Caco-2 (cell line): Measurements from ENCODE around the gene DPH1. TPM values are rescaled to one million over a fixed set of nuclear protein-coding genes. Genes with fewer than 3 reads are reported as not detected.

Experiments used
- BruUV-seq: library from RNA; stranded (reverse); fragments of 400-500 nt; replicated peaks from 2 replicates; lab custom pipeline; 2021; lab: Mats Ljungman, UMichigan
- CTCF ChIA-PET: fragments of 300-600 bp; sonication (Branson Sonifier 250); formaldehyde crosslinking; loops from one replicate; lab custom pipeline; 2022; ENCODE audit warnings: antibody characterized with exemption; lab: Charles Lee
- POLR2A ChIA-PET: fragments of 300-600 bp; sonication (Branson Sonifier 250); formaldehyde crosslinking; loops from one replicate; lab custom pipeline; 2022; ENCODE audit warnings: antibody characterized with exemption; lab: Charles Lee
- DNase-seq, 2 experiments: peaks; one replicate each; pipeline versions ENCODE4 v3.0.0 to v3.0.0-alpha.2; 2020 to 2022
- H3K27me3 ChIP-seq: replicated peaks from 2 replicates; pipeline ENCODE4 v1.6.0; 2011; ENCODE audit warnings: low read length; ENCODE audit not compliant: control insufficient read depth, insufficient read depth
- H3K36me3 ChIP-seq: 2 replicates; pipeline ENCODE4 v1.5.1; 2011; ENCODE audit warnings: low read length; ENCODE audit not compliant: control insufficient read depth, insufficient read depth
- H3K4me1 ChIP-seq: fragments of 250-450 bp; sonication (Bioruptor Pico); 2 replicates; pipeline ENCODE4 v1.5.1; 2020; ENCODE audit warnings: mild to moderate bottlenecking
- H3K4me3 ChIP-seq: 2 replicates; pipeline ENCODE4 v1.5.1; 2011; ENCODE audit warnings: low read depth, mild to moderate bottlenecking, control low read depth, low read length
- H3K9me3 ChIP-seq: fragments of 250-450 bp; sonication (Bioruptor Pico); 2 replicates; pipeline ENCODE4 v1.5.1; 2020; ENCODE audit warnings: mild to moderate bottlenecking, moderate library complexity
- H3K27ac Mint-ChIP-seq: one replicate; pipeline ENCODE4 v1.8.0; 2022; ENCODE audit warnings: mixed read lengths; ENCODE audit not compliant: unreplicated experiment
- H3K27me3 Mint-ChIP-seq: one replicate; pipeline ENCODE4 v1.8.0; 2022; ENCODE audit warnings: mixed read lengths; ENCODE audit not compliant: insufficient read depth, unreplicated experiment
- H3K36me3 Mint-ChIP-seq: one replicate; pipeline ENCODE4 v1.8.0; 2022; ENCODE audit warnings: mild to moderate bottlenecking, mixed read lengths; ENCODE audit not compliant: insufficient read depth, unreplicated experiment
- H3K4me1 Mint-ChIP-seq: one replicate; pipeline ENCODE4 v1.8.0; 2022; ENCODE audit warnings: low read depth, mixed read lengths; ENCODE audit not compliant: unreplicated experiment
- H3K4me3 Mint-ChIP-seq: one replicate; pipeline ENCODE4 v1.8.0; 2022; ENCODE audit warnings: mild to moderate bottlenecking, moderate library complexity, mixed read lengths; ENCODE audit not compliant: unreplicated experiment
- H3K9me3 Mint-ChIP-seq: one replicate; pipeline ENCODE4 v1.8.0; 2022; ENCODE audit warnings: mixed read lengths; ENCODE audit not compliant: unreplicated experiment
- CTCF ChIP-seq, 2 experiments: fragments of 200-600 bp in 1 of 2; IDR thresholded peaks; 1 replicate in 1 of 2; 2 replicates in 1 of 2; pipeline versions ENCODE4 v1.5.1 to v1.8.0; 2011 to 2022; ENCODE audit warnings: antibody characterized with exemption in 1 of 2, control low read depth in 1 of 2, inconsistent platforms in 1 of 2, low read depth in 1 of 2, low read length in 1 of 2, mild to moderate bottlenecking in 1 of 2, moderate library complexity in 1 of 2; ENCODE audit not compliant: insufficient read depth in 1 of 2, severe bottlenecking in 1 of 2, unreplicated experiment in 1 of 2
- intact Hi-C: fragments of 100-400 bp; cut with micrococcal nuclease; formaldehyde crosslinking; loops from one replicate; pipeline ENCODE4 v1.10.0; 2022; ENCODE audit not compliant: unreplicated experiment
- total RNA-seq: library from RNA; stranded (reverse); gene quantifications from 2 replicates; pipeline ENCODE4 v1.2.3, GENCODE V29; 2022

Gene DPH1
- total RNA-seq, 1 experiment from 2014 or later = 52.0 TPM

GRCh38 chr17:2064147-2064489, 34.2 kb downstream of the DPH1 start:
- peak overlapping the region; percentile 62 for H3K27ac Mint-ChIP-seq
- Histone ChIP-seq H3K4me3 (no peak overlapping the region), H3K27me3 (no peaks in the 10 kb centered on the region), H3K36me3 (peaks cover 3% of the 10 kb centered on the region), H3K4me1 (0 out of 2 replicates have a peak, but pooled peaks cover 6% of the 10 kb centered on the region), H3K9me3 (no peaks in the 10 kb centered on the region)
- no TSS peak for BruUV-seq
- H3K9me3 Mint-ChIP-seq = no peaks in the 10 kb centered on the region
- ChIA-PET POLR2A (no interaction called here), CTCF (interaction anchor here (1.4 kb wide), 1 partner anchor 10 kb away, joined by 3 read pairs; no protein-coding TSS in a partner anchor)
- no peak for TF ChIP-seq CTCF (IDR thresholded peaks at IDR 0.05; ENCODE audit: insufficient read depth in 1 of 2, low read depth in 1 of 2, low read length in 1 of 2, severe bottlenecking in 1 of 2, unreplicated experiment in 1 of 2)
- H3K36me3 Mint-ChIP-seq = peaks cover 18% of the 10 kb centered on the region
- no peak overlapping the region for H3K4me3 Mint-ChIP-seq
- DNase-seq = no peak
- intact Hi-C loops = no loop called here
- H3K27me3 Mint-ChIP-seq = no peaks in the 10 kb centered on the region
- peaks cover 8% of the 10 kb centered on the region for H3K4me1 Mint-ChIP-seq

- Mint-ChIP-seq H3K36me3 (peaks cover 18% of the 10 kb centered on the region), H3K4me3 (no peak overlapping the region), H3K4me1 (peaks cover 8% of the 10 kb centered on the region), H3K27me3 (no peaks in the 10 kb centered on the region), H3K9me3 (no peaks in the 10 kb centered on the region), H3K27ac (peak overlapping the region; percentile 62)
- Histone ChIP-seq H3K27me3 (no peaks in the 10 kb centered on the region), H3K9me3 (no peaks in the 10 kb centered on the region), H3K4me3 (no peak overlapping the region), H3K36me3 (peaks cover 3% of the 10 kb centered on the region), H3K4me1 (0 out of 2 replicates have a peak, but pooled peaks cover 6% of the 10 kb centered on the region)
- POLR2A ChIA-PET = no interaction called here
- DNase-seq = no peak
- no peak for TF ChIP-seq CTCF (IDR thresholded peaks at IDR 0.05; ENCODE audit: insufficient read depth in 1 of 2, low read depth in 1 of 2, low read length in 1 of 2, severe bottlenecking in 1 of 2, unreplicated experiment in 1 of 2)
- CTCF ChIA-PET = interaction anchor here (1.4 kb wide), 1 partner anchor 10 kb away, joined by 3 read pairs; no protein-coding TSS in a partner anchor
- intact Hi-C loops = no loop called here
- no TSS peak for BruUV-seq
Measured at GRCh38 chr17:2064520-2064971, 34.6 kb downstream of the DPH1 start.

- peaks cover 23% of the 10 kb centered on the region for H3K36me3 Mint-ChIP-seq
- Histone ChIP-seq H3K27me3 (no peaks in the 10 kb centered on the region), H3K36me3 (peaks cover 3% of the 10 kb centered on the region), H3K4me3 (no peak overlapping the region), H3K4me1 (0 out of 2 replicates have a peak, but pooled peaks cover 6% of the 10 kb centered on the region), H3K9me3 (no peaks in the 10 kb centered on the region)
- H3K4me3 Mint-ChIP-seq = no peak overlapping the region
- peaks cover 8% of the 10 kb centered on the region for H3K4me1 Mint-ChIP-seq
- POLR2A ChIA-PET = no interaction called here
- H3K27ac Mint-ChIP-seq = no peak overlapping the region
- BruUV-seq = no TSS peak
- no peaks in the 10 kb centered on the region for H3K9me3 Mint-ChIP-seq
- no peak for DNase-seq
- intact Hi-C loops = no loop called here
- TF ChIP-seq CTCF (IDR thresholded peaks at IDR 0.05; ENCODE audit: insufficient read depth in 1 of 2, low read depth in 1 of 2, low read length in 1 of 2, severe bottlenecking in 1 of 2, unreplicated experiment in 1 of 2) = peak; percentile 23 to 49
- no peaks in the 10 kb centered on the region for H3K27me3 Mint-ChIP-seq
- CTCF ChIA-PET = interaction anchor here (0.6 kb wide), 1 partner anchor 10 kb away, joined by 3 read pairs; no protein-coding TSS in a partner anchor
Measured at GRCh38 chr17:2064980-2065785, 35.2 kb downstream of the DPH1 start.
